ENCODE measurements around the gene COG5. TPM values are rescaled to one million over a fixed set of nuclear protein-coding genes. Genes with fewer than 3 reads are reported as not detected.

Gene COG5
- 10 to 100 TPM; 35.2 to 61.2 (median 38.0) TPM for total RNA-seq

DNA sequence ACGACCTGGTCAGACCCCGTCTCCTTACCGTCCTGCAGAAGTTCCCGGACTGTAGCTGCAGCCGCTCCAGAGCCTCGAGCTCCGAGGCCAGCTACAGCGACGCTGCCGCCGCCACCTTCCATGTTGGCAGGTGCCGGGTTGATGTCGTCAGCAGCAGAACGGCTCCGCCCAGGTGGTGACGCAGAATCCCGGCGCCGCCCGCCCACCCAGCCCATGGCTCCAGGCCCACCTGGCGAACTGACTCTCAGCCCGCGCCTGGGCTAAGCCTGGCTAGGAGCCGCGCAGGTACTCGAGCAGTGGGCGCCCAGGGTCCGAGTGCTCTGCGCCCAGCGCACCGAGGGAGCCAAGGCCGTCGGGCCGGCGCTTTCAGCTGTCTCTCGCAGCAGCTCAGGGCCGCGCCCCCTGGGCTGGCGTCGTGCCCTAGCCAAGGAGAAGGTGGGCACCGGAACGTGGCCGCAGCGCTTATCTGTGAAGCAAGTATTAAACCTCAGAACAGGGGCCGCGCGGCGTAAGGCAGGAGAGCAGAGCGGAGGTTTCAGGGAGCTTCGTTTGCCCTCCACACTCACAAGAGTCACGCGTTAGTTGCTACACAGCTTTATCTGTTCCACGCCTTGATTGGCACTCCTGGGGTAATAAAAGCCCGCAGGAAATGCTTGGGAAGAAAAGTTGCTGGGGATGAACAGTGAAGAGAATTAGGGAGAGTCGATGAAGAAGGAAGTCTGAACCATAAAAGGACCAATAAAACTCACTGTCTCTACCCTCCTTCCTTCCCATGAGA lies at the start of gene COG5, which contains the start of gene DUS4L:
Gene COG5 (minus strand): TSS at position 146 of the 778 bp plus-strand sequence. CDS start 24 bp downstream, at position 122.
Gene DUS4L (plus strand): TSS at position 197 of the 778 bp plus-strand sequence. CDS start 3,100 bp downstream, outside the sequence.
- intact Hi-C loops (cut with DNase I; ENCODE audit: low total_unique reads) = no loop called here
- peak within 1 kb of the TSS; percentile 80 to 99 (median 86) for H3K4me3 ChIP-seq
- no peaks in the 10 kb centered on the region for H3K36me3 ChIP-seq
- H3K9me3 ChIP-seq = no peaks in the 10 kb centered on the region
- TF ChIP-seq POLR2A (IDR thresholded peaks at IDR 0.05) (no peak), POLR2AphosphoS5 (IDR thresholded peaks at IDR 0.05) (peak; percentile 72 to 90 (median 81))
- no peaks in the 10 kb centered on the region for H3K27me3 ChIP-seq
- peak; percentile 66 to 83 for DNase-seq (ENCODE audit: low spot score in 2 of 2)
- H3K4me1 ChIP-seq = no peaks in the 10 kb centered on the region
- H3K27ac ChIP-seq = peak within 1 kb of the TSS; percentile 95 to 99

- intact Hi-C loops (cut with DNase I; ENCODE audit: low total_unique reads) = no loop called here
- Histone ChIP-seq H3K4me1 (no peaks in the 10 kb centered on the region), H3K27ac (peak overlapping the region; percentile 42 to 44), H3K36me3 (no peaks in the 10 kb centered on the region), H3K4me3 (no peak overlapping the region), H3K9me3 (no peaks in the 10 kb centered on the region), H3K27me3 (no peaks in the 10 kb centered on the region)
- TF ChIP-seq POLR2A (IDR thresholded peaks at IDR 0.05) = no peak
- TF ChIP-seq CTCF (IDR thresholded peaks at IDR 0.05) = no peak
- TF ChIP-seq POLR2AphosphoS5 (IDR thresholded peaks at IDR 0.05) = no peak
- DNase-seq (ENCODE audit: low spot score in 2 of 2) = no peak
Observed at GRCh38 chr7:107613439-107613838, 49.7 kb upstream of the COG5 start.

- intact Hi-C loops (cut with DNase I; ENCODE audit: low total_unique reads) = no loop called here
- Histone ChIP-seq H3K4me1 (no peaks in the 10 kb centered on the region), H3K9me3 (no peaks in the 10 kb centered on the region), H3K36me3 (no peaks in the 10 kb centered on the region), H3K4me3 (no peak overlapping the region), H3K27ac (no peak overlapping the region), H3K27me3 (no peaks in the 10 kb centered on the region)
- TF ChIP-seq POLR2AphosphoS5 (IDR thresholded peaks at IDR 0.05) (no peak), CTCF (IDR thresholded peaks at IDR 0.05) (no peak), POLR2A (IDR thresholded peaks at IDR 0.05) (no peak)
- no peak for DNase-seq (ENCODE audit: low spot score in 2 of 2)
Observed at GRCh38 chr7:107610323-107610722, 46.6 kb upstream of the COG5 start.

DNA sequence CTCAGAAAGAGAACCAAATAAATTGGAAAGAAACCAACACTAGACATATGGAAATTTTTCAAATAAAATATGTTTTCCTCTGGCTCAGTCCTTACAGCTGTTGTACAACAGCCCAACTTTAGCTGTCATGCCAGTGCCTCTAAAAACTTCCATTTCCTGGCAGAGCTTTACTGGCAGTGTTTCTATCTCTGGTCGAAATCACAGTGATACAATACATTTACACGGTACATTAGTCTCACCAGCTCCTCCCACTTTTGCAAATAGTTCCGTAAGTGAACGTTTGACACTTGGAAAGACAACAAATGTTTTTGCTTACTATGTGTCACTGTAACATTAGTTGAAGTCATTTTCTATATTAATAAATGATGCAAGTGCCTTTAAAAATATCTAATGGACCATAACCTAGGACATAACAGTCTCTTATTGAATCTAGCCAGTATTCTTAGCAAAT lies 46.1 kb upstream of the COG5 start:
- Histone ChIP-seq H3K36me3 (no peaks in the 10 kb centered on the region), H3K27ac (no peak overlapping the region), H3K9me3 (no peaks in the 10 kb centered on the region), H3K4me3 (no peak overlapping the region), H3K27me3 (no peaks in the 10 kb centered on the region), H3K4me1 (no peaks in the 10 kb centered on the region)
- no peak for TF ChIP-seq POLR2A (IDR thresholded peaks at IDR 0.05)
- TF ChIP-seq POLR2AphosphoS5 (IDR thresholded peaks at IDR 0.05) = no peak
- no peak for TF ChIP-seq CTCF (IDR thresholded peaks at IDR 0.05)
- DNase-seq (ENCODE audit: low spot score in 2 of 2) = no peak
- intact Hi-C loops (cut with DNase I; ENCODE audit: low total_unique reads) = no loop called here

- Histone ChIP-seq H3K27ac (no peak overlapping the region), H3K9me3 (no peaks in the 10 kb centered on the region), H3K4me3 (no peak overlapping the region), H3K27me3 (no peaks in the 10 kb centered on the region), H3K4me1 (no peaks in the 10 kb centered on the region), H3K36me3 (no peaks in the 10 kb centered on the region)
- TF ChIP-seq POLR2AphosphoS5 (IDR thresholded peaks at IDR 0.05) (no peak), POLR2A (IDR thresholded peaks at IDR 0.05) (no peak), CTCF (IDR thresholded peaks at IDR 0.05) (no peak)
- intact Hi-C loops (cut with DNase I; ENCODE audit: low total_unique reads) = no loop called here
- no peak for DNase-seq (ENCODE audit: low spot score in 2 of 2)
Observed at GRCh38 chr7:107606303-107606702, 42.6 kb upstream of the COG5 start.

All from breast epithelium (tissue), 4 donors.